GM21723 (cell line): Measurements from ENCODE around the gene POLR2H.
A peak's percentile ranks its signal among the peaks of the same experiment; 100 is the strongest.

Experiments used
- ATAC-seq: cut with Tn5 transposase; IDR thresholded peaks from one replicate; pipeline ENCODE4 v1.9.1; 2021; ENCODE audit warnings: mild to moderate bottlenecking, moderate library complexity; ENCODE audit not compliant: unreplicated experiment

POLR2H gene

DNA sequence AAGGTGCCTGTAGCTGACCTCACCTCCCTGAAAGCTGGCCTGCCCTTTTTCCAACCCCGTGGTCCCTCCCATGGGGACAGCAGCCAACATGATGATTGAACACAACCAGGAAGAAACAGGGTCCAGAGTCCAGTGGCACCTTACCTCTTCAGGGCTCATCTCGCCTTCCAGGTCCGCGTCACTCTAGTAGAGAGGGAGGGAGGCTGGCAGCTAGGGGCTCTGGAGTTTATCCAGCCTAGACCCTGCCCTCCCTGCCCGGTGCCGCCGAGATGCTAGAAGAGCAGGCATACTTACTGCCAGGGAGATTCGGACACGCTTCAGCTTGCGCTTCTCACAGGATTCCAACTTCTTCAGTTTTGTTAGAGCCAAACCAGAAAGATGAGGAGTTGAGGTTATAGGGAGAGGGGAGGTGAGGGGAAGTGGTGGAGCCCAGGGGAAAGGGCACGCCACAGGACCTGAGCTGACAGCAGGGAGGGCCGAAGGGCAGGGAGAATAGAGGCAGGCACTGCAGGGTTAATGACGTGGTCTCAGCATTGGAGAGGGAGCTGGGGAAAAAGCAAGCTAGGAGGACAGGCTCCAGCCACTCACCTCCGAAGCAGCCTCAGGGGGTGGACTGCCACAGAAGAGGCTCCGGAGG lies 9.2 kb upstream of the POLR2H start:
- ATAC-seq: no peak

DNA sequence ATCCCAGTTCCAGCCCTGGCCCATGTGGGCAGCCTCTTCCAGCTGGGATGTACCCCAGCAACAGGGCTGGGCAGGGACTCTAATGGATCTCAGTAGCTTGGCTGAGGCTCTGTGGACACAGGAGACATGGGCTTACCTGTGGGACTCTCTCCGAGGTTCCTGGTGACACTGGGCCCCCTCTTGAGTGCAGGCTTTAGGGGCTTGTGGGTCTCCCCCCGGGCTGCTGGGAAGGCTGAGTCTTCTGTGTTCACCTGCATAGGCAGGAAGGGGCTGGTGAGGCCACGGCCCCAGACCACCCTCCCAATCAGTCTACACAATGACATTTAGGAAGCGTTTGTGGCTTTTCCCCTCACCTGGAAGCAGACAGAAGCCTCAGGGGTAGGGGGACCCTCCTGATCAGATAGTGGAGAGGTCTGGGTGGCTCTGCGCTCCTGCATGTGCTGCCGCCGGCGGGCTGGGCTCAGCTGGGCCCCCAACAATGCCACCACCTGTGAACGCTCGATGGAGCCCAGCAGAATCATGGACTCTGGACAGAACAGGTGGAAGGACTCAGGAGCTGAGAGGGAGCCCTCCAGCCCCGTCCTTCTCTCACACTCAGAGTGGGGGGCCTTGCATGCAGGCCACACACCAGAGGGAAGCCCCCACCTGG lies 8.5 kb upstream of the POLR2H start:
- ATAC-seq: no peak

DNA sequence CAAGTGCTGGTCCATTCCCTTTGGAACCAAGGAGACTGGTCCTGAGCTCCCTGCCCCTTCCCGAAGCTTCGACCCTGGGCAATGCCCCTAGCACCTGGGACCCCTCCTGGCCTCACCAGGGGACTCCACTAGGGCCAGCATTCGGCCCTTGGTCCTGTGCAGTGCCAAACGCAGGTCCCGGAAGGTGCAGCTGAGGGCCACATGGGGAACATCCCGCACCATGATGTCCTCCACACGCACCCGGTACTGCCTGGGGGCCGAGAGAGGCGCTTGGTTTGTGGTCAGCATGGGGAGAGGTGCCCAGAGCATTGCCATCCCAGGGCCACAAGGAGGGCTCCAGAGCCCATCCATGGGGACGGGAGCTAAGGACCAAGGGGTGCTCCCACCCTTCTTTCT lies 8.0 kb upstream of the POLR2H start:
- no peak for ATAC-seq

DNA sequence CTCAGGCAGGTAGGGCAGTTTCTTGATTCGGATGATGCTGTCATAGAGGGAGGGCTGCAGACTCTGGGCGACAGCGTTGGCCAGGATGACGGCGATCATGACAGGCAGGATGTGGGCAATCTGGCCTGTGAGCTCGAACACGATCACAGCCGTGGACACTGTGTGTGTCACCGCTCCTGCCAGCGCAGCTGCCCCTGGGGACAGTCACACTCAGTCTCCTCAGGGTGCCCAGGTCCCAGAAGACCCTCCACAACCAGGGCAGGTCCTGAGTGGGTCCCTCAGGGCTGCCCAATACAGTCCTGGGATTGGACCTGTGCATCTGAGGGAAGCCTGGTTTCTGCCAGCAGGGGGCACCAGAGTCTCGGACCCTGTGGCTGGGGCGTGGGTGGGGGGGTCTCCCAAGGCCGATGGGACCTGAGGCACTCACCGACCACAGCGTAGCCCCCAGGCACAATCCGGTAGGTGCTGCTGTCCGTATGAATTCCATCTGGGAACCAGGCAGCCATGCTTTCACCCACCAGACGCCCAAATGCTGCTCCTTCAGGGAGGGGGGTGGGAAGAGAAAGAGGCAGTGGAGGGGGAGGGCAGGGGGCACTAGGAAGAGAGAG lies 7.3 kb upstream of the POLR2H start:
- peak; percentile 55 for ATAC-seq

DNA sequence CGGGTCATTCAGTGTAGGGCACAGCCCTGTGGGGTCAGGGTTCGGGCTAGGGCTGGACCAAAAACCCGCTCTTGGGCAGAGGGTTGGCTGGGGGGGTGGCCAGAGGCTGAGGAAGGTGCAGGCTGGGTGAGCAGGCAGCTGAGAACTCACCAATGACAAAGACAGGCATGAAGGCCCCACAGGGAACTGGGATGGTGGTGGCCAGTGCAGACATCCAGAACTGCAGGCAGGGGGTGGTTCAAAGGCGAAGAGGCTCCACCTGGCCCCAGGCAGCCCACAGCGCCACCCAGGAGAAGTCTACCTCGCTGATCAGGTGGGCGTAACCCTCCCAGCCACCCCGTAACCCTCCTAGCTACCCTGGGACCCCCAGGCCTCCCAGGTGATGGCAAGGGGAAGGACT lies 6.8 kb upstream of the POLR2H start:
- ATAC-seq: no peak

DNA sequence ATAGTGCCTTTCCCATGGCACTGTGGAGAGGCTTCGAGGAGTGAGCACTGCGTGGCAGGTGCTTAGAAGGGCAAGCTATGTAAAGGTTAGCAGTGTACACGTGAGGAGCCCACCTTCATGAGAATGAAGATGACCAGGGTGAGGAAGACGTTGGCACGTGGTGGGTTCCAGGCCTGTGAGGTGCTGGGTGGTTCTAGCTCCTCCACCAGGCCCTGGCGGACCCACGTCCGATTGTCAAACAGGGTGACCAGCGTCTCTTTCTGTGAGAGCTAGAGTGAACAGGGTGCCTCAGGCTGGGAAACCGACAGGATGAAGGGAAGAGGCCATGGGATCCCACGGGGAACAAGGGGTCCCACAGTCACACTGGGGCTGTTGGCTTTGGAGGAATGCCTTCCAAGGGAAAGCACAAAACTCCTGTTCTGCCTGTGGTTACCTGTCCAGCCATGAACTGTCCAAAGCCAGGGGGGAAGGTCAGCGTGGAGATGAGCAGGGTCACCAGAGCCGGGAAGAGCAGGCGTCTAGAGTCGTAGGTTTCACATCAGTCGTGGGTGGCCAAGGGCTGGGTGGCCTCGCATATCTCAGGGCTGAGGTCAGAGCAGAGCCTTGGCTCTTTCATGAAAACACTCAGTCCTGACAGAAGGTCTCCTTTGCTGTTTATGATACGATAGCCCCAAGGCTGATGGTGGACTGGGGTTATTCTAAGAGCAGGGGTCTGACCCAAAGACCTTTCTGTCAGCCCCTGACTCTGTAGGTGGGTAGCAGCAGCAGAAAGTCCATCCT lies 6.1 kb upstream of the POLR2H start:
- ATAC-seq: no peak

DNA sequence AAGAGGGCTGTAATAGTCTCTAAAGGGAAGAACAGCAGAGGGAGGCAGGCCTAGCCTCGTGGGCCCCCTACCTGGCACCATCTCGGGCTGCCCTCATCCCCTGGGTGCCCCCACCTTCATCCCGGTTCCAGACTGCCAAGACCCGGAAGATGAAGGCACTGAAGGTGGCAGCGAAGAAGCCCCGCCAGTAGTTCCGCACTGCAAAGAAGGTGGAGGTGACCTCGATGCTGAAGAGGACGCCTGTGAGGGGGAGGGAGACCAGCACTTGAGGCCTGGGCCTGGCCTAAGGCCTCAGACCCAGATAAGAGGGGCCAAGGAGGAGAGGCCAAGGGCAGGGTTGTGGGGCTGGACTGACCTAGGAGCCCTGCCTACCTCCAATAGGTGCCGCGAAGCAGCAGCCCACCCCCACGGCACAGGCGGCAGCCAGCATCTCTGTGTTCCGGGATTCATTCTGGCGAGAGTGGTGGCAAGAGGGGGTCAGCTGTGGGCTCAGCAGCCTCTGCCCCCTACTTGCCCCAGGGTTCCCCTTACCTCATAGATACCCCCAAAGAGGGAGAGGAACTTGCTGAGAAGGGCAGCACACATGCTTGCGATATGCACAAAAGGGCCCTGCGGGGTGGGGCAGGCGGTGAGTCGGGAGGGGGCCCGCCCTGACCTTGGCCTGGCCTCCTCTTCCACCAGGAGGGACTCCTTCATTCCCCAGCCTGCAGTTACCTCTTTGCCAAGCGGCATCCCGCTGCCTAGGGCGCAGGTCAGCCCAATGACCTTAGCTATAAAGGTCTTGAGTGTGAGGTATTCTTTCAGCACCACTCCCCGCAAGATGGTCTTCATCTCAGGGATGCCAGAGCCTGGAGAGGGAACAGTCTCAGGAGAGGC lies 4.0 kb upstream of the POLR2H start:
- no peak for ATAC-seq

DNA sequence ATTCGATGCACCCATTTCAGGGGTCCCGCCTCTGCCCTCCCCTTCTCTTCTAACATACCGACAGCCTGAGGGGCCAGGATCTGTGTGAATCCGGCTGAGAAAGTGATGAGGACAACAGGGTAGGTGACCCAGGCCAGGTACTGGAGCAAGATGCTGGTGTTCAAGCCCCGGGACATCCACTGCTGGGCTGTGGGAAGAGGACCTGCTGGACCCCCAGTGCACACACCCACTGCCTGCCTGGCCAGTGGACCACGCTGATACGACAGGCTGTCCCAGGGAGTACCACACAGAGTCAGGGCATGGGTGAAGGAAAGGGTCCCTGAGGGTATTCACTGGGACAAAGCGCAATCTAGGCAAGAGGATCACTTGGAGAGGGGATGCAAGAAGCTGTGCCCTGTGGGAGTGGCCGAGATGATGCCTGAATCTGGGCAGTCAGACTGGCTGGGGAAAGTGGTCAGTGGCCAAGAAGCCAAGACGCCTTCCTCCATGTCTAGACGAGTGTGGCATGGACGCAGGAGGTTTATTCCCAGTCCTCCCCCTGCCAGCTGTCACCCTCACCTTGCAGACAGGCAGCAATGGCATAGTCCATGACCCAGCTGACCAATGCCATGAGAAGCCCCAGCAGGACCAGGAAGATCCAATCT lies 3.3 kb upstream of the POLR2H start:
- ATAC-seq: no peak

DNA sequence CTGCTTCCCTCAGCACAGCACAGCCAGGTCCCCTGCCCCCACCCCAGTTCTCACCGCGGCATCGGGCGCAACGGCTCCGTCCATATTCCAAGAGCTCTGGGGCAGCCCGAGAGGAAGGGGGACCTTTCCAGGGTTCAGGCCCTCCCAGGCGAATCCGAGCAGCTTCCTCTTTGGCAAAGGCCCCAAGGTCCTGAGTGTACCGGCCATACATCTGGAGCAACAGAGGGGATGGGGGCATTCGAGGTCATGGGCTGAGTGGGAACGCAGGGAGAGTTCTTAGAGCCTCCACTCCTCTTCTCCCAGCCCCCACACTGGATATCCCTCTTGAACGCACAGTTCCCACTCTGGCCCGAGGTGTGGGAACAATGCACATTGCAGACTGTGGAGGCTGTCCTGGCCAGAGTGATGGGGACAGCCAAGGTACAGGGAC lies 2.6 kb upstream of the POLR2H start:
- no peak for ATAC-seq

DNA sequence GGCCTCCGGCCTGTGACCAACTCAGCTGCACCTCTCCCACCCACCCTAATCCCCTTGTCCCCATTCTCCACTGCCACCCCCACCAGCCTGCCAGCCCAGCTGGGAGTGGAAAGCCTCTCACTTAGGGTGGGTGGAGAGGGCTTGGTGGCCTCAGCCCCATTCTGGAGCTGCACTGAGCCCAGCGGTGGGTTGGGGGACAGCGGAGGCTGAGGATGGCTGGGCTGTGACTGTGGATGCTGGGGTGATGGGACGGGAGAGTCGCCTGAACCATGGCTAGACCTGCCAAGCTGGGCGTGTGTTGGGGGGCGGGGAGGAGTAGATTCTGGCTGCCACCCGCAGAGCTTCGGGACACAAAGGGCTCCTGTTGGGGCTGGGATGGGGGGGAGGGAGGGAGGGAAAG lies 1.9 kb upstream of the POLR2H start:
- no peak for ATAC-seq

DNA sequence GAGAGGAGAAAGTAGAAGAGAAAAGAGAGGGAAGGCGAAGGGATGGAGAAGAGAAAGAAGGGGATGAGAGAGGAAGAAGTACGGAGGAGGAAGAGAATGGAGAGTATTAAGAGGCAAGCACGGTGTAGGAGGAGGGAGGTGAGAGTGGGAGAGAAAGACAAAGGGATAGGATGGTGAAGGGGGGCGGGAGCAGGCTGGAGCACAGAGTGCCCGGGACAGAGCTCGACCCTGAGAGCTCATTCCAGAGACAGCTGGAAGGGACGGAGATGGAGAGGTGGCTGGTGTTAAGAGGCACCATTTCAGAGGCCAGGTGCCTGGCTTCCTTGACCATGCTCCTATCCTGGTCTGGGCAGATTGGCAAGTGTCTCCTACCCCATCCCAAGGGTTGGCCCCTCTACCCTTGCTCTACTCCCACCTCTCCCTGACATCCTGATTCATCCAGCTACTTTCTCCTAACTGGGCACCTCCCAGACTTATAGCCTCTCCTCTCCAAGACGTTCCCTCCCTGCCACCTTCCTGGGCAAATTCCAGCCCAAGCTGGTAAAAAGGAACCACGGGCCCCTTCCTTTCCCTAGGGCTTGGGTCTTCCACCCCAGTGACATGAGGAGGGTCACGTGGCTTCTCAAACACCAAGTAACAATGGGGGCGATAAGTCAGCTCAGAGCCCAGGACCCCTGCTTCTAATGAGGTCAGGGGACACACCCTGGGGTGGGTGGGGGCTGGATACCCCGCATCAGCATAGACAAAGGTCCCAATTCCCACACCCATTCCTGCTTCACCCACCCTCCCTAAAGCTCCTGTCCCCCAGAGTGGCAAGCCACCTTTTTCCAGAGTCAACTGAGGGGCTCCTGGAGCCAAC lies 1.2 kb upstream of the POLR2H start:
- no peak for ATAC-seq

DNA sequence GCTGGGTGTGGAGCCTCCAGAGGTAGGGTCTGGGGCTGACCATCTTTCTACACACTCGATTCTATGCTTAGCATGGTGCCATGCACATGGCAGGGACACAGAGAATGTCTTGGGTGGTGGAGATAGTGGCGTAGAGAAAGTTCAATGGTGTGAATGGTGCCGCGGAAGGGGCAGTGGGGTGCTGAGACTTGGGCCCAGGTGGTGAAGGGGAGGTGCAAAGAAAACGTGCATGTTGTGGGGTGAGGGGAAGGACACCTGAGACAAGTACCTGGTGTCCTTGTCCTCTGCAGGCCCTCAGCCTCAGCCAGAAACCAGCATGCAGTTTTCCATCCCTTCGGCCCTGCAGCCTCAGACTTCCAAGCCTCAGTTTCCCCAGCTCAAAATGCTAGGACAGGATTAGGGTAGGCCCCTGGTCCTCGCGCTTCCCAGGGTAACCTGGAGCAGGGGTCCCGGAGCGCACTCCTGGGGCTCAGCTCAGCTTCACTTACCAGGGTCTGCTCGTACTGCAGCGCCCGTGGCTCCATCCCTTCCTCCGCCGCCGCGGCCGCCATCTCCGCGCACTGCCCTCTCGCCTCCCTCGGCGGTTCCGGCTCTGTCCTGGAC lies 480 bp upstream of the POLR2H start:
- ATAC-seq: peak; percentile 2

DNA sequence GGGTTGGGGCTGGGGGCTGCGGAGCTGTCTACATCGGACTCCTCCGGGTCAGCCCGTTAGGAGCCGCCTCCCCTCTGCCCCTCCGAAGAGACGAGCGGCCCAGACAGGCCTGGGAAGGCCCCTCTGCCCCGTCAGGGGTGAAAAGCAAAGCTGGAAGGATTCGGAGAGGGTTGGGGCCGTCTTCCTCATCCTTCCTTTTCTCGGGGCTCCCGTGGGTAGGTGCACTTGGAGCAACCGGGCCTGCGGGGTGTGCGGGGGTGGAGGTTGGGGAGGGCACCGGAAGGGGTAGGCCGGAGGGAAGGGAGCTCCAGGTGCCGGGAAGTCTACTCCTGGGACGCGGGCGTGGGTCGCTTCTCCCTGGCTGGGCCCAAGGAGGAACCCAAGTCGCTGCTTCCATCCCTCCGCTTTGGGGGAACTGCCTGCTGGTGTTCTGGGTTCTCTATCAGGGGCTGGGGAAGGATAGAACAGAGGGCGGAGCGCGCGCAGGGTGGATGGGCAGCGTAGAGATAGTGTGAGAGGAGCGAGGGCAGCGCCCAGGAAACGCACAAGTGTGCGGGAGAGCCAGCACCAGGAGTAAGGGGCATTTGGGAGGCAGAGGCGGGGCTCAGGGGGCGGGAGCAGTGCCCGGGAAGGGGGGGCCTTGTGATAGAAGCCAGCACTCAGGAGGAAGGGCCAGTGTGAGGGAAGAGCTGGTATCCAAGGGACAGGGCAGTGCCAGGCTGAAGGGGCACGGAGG lies 590 bp downstream of the POLR2H start:
- peak; percentile 5 for ATAC-seq

DNA sequence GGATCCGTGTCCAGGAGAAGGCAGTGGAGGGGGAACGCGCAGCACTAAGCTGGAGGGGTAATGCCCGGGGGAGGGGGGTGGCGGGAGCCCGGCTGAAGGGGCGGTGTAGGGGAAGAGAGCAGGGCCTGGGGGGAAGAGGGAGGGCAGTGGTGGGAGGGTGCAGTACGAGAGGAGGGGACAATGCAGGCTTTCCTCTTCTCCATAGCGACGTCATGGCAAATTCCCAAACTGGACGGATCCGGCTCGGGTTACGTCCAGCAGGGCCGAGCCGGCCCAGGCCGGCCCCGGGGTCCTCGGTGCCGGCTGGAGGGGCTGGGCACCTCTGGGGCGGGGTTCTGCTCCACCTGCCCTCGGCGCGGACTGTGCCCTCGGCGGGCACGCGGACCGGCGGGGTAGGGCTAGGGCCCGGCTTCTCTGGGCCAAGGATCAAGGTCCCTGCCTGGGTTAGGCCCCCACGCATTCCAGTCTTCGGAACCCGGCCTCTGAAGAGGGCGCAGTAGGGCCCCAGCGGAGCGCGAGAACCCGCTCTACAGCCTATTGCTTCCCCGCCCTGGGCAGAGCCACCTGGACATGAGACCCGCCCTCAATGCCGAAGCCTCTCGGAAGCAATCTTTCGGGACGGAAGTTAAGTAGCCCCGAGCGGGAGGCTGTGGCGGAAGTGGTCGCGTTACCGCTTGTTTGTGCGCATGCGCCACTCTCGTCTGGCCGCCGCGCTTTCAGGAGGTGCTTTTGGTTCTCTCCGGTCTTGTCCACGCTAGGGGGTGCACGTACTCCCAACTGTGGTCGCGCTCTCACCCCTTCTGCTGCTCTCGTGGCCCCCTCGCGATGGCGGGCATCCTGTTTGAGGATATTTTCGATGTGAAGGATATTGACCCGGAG lies 1.4 kb downstream of the POLR2H start:
- ATAC-seq: peak; percentile 86

DNA sequence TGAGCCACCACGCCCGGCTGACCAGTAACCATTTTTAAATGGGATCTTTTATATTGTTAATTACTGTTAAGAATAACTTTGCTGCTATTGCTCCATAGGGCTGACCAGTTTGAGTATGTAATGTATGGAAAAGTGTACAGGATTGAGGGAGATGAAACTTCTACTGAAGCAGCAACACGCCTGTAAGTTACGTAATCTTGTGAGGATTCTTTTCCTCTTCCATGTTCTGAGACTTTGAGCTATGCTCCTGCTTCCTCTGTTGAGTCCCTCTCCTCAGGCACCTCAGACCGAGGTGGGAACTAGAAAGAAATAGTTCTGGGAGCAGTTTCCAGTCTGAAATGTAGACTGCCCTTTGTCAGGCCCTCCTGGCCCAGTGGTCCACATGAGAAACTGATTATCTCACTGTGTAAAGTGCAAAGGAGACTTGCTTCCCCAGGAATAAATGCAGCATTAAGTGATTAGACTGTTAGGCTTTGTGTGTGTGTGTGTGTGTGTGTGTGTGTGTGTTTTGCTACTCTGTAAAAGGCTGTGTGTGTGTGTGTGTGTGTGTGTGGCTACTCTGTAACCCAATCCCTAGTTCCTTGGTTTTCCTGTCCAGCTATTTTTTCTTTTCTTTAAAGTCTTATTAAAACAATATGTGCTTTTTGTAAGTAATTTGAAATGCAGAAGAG lies 5.2 kb downstream of the POLR2H start:
- no peak for ATAC-seq

DNA sequence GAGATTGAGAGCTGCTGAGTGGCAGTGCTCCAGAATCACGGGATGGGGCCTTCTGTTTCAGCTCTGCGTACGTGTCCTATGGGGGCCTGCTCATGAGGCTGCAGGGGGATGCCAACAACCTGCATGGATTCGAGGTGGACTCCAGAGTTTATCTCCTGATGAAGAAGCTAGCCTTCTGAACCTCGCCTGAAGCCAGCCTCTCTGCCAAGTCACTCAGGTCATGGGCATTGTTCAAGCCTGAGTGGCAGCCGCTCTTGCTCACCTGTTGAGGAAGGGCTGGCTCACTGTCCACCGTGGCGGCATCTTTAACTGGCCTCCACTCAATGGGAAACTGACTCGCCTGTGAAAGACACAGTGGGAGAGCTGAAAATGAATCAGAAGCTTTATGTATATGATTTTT lies 6.6 kb downstream of the POLR2H start:
- ATAC-seq: no peak
